ENCODE data around the gene DPP3.

GRCh38 chr11:66477263-66478201 is 2.7 kb upstream of the DPP3 start:
- TF ChIP-seq POLR2A (IDR thresholded peaks at IDR 0.05), result no peak
- TF ChIP-seq CTCF (IDR thresholded peaks at IDR 0.05), result no peak

All from lower leg skin (tissue), 3 donors.